PC-9 (cell line): ENCODE results near the gene CEP44. TPM values are rescaled to one million over a fixed set of nuclear protein-coding genes. Genes with fewer than 3 reads are reported as not detected.
"Not testable (repeated sequence)": the region's sequence is repeated elsewhere in the genome, so short reads cannot be mapped to it uniquely, and the experiment has no call there.

Source experiments
- BruUV-seq: library from RNA; stranded (reverse); fragments of 400-500 nt; replicated peaks from 2 replicates; lab custom pipeline; 2021; lab: Mats Ljungman, UMichigan
- CTCF ChIA-PET: fragments of 300-600 bp; sonication (Branson Sonifier 250); formaldehyde crosslinking; loops from one replicate; lab custom pipeline; 2022; ENCODE audit warnings: antibody characterized with exemption; lab: Charles Lee
- POLR2A ChIA-PET: fragments of 300-600 bp; sonication (Branson Sonifier 250); formaldehyde crosslinking; loops from one replicate; lab custom pipeline; 2022; ENCODE audit warnings: antibody characterized with exemption; ENCODE audit not compliant: unreplicated experiment; lab: Charles Lee
- DNase-seq, 2 experiments: peaks; one replicate each; pipeline versions ENCODE4 v3.0.0 to v3.0.0-alpha.2; 2015 to 2022; ENCODE audit warnings: mixed read lengths in 1 of 2
- H2AFZ ChIP-seq: fragments of 200-600 bp; sonication (generic); 2 replicates; pipeline ENCODE4 v1.8.1; 2017; ENCODE audit warnings: antibody characterized with exemption
- H3F3A ChIP-seq: fragments of 200-600 bp; sonication (generic); 2 replicates; pipeline ENCODE4 v1.8.1; 2017; ENCODE audit warnings: antibody characterized with exemption, mild to moderate bottlenecking, low read depth; ENCODE audit not compliant: insufficient read depth
- H3K27ac ChIP-seq: fragments of 200-600 bp; sonication (generic); 2 replicates; pipeline ENCODE4 v1.6.1; 2016; ENCODE audit warnings: mixed run types
- H3K27me3 ChIP-seq: fragments of 200-600 bp; sonication (generic); 2 replicates; pipeline ENCODE4 v1.6.1; 2016; ENCODE audit warnings: low read depth, mixed run types; ENCODE audit not compliant: insufficient read depth
- H3K36me3 ChIP-seq: fragments of 200-600 bp; sonication (generic); 2 replicates; pipeline ENCODE4 v1.6.1; 2016; ENCODE audit warnings: low read depth, mixed run types
- H3K4me1 ChIP-seq: fragments of 200-600 bp; sonication (generic); replicated peaks from 2 replicates; pipeline ENCODE4 v1.6.1; 2016; ENCODE audit warnings: mixed run types; ENCODE audit not compliant: insufficient read depth
- H3K4me2 ChIP-seq: fragments of 200-600 bp; sonication (generic); 2 replicates; pipeline ENCODE4 v1.6.1; 2017; ENCODE audit warnings: mixed run types
- H3K4me3 ChIP-seq: fragments of 200-600 bp; sonication (generic); 2 replicates; pipeline ENCODE4 v1.6.1; 2016; ENCODE audit warnings: mixed run types
- H3K79me2 ChIP-seq: fragments of 200-600 bp; sonication (generic); 2 replicates; pipeline ENCODE4 v1.6.1; 2017; ENCODE audit warnings: low read depth, mixed run types
- H3K9me2 ChIP-seq: fragments of 200-600 bp; sonication (generic); 2 replicates; pipeline ENCODE4 v1.8.1; 2017; ENCODE audit warnings: mild to moderate bottlenecking; ENCODE audit not compliant: insufficient read depth
- H3K9me3 ChIP-seq: fragments of 200-600 bp; sonication (generic); 2 replicates; pipeline ENCODE4 v1.8.1; 2016; ENCODE audit warnings: low read depth; ENCODE audit not compliant: insufficient read depth
- H4K20me1 ChIP-seq: fragments of 200-600 bp; sonication (generic); 2 replicates; pipeline ENCODE4 v1.8.1; 2017; ENCODE audit not compliant: insufficient read depth
- EZH2 ChIP-seq: fragments of 200-600 bp; sonication (generic); IDR thresholded peaks from 2 replicates; pipeline ENCODE4 v1.8.0; 2017; ENCODE audit warnings: antibody characterized with exemption, low read depth
- intact Hi-C: fragments of 100-400 bp; cut with micrococcal nuclease; formaldehyde crosslinking; loops from one replicate; pipeline ENCODE4 v1.10.0; 2022; ENCODE audit not compliant: unreplicated experiment
- total RNA-seq: library from RNA; stranded (reverse); gene quantifications from 2 replicates; pipeline ENCODE4 v1.2.3, GENCODE V29; 2021
- TF ChIP-seq, protein P1 (sequence below): fragments of 200-600 bp; sonication (generic); conservative IDR thresholded peaks from 2 replicates; pipeline ENCODE4 v1.6.1; 2017; ENCODE audit warnings: mixed run types, antibody characterized with exemption, mild to moderate bottlenecking, moderate library complexity

Gene CEP44
- total RNA-seq, 1 experiment from 2014 or later, result 22.4 TPM

DNA sequence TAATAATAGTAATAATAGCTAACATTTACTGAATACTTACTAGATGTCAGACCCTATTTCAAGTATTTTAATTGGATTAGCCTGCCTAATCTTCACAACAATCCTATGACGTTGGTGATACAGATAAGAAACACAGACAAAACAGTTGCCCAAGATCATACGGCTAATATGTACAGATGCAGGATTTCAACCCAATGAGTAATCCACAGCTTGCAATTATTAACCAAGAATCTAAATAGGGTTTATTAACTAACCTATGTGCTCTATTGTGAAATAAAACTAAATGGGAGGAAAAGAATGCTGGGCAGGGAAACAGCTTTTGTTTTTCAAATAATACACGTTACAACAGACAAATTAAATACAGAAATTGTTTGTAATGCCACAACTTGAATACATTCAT is 23.6 kb upstream of the CEP44 start:
- no peaks in the 10 kb centered on the region for H3K36me3 ChIP-seq
- H3K4me1 ChIP-seq, result no peaks in the 10 kb centered on the region
- H2AFZ ChIP-seq, result no peak overlapping the region
- intact Hi-C loops, result no loop called here
- no peaks in the 10 kb centered on the region for H3K27me3 ChIP-seq
- no peaks in the 10 kb centered on the region for H3K79me2 ChIP-seq
- H3K9me3 ChIP-seq, result no peaks in the 10 kb centered on the region
- DNase-seq, result no peak
- H3K4me2 ChIP-seq, result no peak overlapping the region
- no peaks in the 10 kb centered on the region for H3K9me2 ChIP-seq
- no peak for TF ChIP-seq EZH2
- TF ChIP-seq, protein P1, sequence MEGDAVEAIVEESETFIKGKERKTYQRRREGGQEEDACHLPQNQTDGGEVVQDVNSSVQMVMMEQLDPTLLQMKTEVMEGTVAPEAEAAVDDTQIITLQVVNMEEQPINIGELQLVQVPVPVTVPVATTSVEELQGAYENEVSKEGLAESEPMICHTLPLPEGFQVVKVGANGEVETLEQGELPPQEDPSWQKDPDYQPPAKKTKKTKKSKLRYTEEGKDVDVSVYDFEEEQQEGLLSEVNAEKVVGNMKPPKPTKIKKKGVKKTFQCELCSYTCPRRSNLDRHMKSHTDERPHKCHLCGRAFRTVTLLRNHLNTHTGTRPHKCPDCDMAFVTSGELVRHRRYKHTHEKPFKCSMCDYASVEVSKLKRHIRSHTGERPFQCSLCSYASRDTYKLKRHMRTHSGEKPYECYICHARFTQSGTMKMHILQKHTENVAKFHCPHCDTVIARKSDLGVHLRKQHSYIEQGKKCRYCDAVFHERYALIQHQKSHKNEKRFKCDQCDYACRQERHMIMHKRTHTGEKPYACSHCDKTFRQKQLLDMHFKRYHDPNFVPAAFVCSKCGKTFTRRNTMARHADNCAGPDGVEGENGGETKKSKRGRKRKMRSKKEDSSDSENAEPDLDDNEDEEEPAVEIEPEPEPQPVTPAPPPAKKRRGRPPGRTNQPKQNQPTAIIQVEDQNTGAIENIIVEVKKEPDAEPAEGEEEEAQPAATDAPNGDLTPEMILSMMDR, result no peak
- no peaks in the 10 kb centered on the region for H4K20me1 ChIP-seq
- H3K4me3 ChIP-seq, result no peak overlapping the region
- BruUV-seq, result no TSS peak
- CTCF ChIA-PET, result no interaction called here
- H3K27ac ChIP-seq, result no peak overlapping the region
- H3F3A ChIP-seq, result no peaks in the 10 kb centered on the region
- POLR2A ChIA-PET, result no interaction called here

DNA sequence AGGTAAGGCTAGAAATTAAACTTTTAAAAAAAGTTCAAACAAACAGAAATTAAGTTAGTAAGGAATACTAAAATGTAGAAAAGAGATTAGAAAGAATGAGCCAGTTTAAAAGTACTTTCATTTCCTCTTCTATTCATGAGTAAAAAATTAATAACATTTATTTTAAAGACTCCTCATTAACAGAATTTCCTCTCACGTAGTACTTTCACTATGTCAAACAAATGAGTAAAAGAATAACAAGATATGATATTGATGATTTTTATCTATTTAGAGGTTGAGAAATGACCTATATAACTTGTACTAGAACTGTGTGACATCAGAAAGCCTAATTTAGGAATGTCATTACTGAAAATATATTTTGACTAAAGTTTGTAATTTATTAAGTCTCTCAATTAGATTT is 22.3 kb upstream of the CEP44 start:
- BruUV-seq, CTCF ChIA-PET, intact Hi-C loops, H3K4me1 ChIP-seq, H4K20me1 ChIP-seq, H3K9me3 ChIP-seq, H3K4me3 ChIP-seq, H3K79me2 ChIP-seq, H2AFZ ChIP-seq, DNase-seq, H3K4me2 ChIP-seq, H3K27ac ChIP-seq, H3K27me3 ChIP-seq, H3F3A ChIP-seq, H3K36me3 ChIP-seq, POLR2A ChIA-PET, H3K9me2 ChIP-seq: not testable (repeated sequence)

DNA sequence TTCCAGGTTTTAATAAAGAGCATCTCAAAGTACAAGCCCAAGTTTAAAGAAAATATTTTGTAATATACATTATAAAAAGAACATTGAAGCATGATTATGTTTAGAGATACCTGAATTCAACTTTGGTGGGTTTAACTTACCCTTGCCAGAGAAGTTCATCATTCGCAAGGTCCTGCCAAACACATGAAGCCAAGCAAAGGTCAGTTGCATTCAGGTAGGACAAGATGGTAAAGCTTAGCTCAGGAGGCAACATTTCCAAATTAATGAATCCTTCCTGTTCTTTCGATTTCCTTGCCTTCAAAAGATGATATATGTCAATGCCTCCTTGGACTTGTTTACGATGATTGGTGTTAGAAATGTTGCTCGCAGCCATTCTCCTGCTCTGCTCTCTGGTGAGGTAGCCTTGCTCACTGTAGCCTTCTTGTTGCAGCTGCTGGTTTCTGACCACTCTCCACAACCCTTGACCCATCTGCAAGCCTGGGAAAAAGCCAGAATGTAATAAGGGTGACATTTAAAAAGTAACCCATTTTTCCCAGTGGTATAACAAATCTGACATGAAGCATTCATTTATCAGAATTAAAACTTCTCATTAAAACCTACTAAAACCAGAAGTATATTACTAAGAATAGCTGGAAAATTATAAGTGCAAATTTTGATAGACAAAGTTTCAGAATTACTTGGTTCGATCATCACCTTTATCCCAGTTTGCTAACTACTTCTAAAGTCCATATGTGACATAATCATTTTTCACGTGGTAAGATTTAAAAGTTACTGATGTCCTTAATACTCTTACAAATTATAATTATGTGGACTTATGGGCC is 20.9 kb upstream of the CEP44 start:
- Histone ChIP-seq H3K9me2 (no peaks in the 10 kb centered on the region), H3K4me3 (no peak overlapping the region), H3K79me2 (no peaks in the 10 kb centered on the region), H2AFZ (no peak overlapping the region), H3K27me3 (no peaks in the 10 kb centered on the region), H3F3A (no peaks in the 10 kb centered on the region), H3K36me3 (no peaks in the 10 kb centered on the region), H3K27ac (no peak overlapping the region), H3K9me3 (no peaks in the 10 kb centered on the region), H3K4me1 (no peaks in the 10 kb centered on the region), H3K4me2 (no peak overlapping the region), H4K20me1 (no peaks in the 10 kb centered on the region)
- DNase-seq, result no peak
- BruUV-seq, result no TSS peak
- intact Hi-C loops, result no loop called here
- ChIA-PET POLR2A (no interaction called here), CTCF (no interaction called here)
- TF ChIP-seq, protein P1, result no peak
- no peak for TF ChIP-seq EZH2

DNA sequence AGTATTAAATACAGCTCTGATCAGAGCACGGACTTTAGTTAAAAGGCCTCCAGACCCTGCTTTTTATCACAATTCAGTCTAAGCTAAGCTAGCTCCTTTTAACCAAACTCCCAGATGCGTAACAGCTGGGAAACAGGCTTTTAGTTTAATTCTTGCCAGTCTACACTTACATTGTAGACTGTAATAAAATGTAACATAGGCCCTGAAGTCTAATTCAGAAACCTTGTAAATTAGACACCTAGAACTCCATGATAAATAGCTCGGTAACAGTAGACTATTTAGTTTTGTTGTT is 20.3 kb upstream of the CEP44 start:
- Histone ChIP-seq H3K27ac (no peak overlapping the region), H3K27me3 (no peaks in the 10 kb centered on the region), H3K4me1 (no peaks in the 10 kb centered on the region), H3K4me2 (no peak overlapping the region), H3K79me2 (no peaks in the 10 kb centered on the region), H3F3A (no peaks in the 10 kb centered on the region), H4K20me1 (no peaks in the 10 kb centered on the region), H3K9me3 (no peaks in the 10 kb centered on the region), H3K4me3 (no peak overlapping the region), H2AFZ (no peak overlapping the region), H3K36me3 (no peaks in the 10 kb centered on the region), H3K9me2 (no peaks in the 10 kb centered on the region)
- DNase-seq, result no peak
- ChIA-PET POLR2A (no interaction called here), CTCF (no interaction called here)
- TF ChIP-seq, protein P1, result no peak
- no peak for TF ChIP-seq EZH2
- intact Hi-C loops, result no loop called here
- no TSS peak for BruUV-seq
